GM18505 (cell line): ENCODE measurements around the gene GAS2L2.
"Not testable (repeated sequence)": the region's sequence is repeated elsewhere in the genome, so short reads cannot be mapped to it uniquely, and the experiment has no call there.

ENCODE experiments used
- ATAC-seq: cut with Tn5 transposase; IDR thresholded peaks from one replicate; pipeline ENCODE4 v1.9.1; 2021; ENCODE audit not compliant: unreplicated experiment
- POLR2A ChIP-seq: IDR thresholded peaks from 4 replicates; pipeline ENCODE4 v1.6.1; 2011; ENCODE audit warnings: borderline replicate concordance; ENCODE audit not compliant: insufficient read depth, insufficient read length; ENCODE audit errors: extremely low read depth

The GAS2L2 gene

DNA sequence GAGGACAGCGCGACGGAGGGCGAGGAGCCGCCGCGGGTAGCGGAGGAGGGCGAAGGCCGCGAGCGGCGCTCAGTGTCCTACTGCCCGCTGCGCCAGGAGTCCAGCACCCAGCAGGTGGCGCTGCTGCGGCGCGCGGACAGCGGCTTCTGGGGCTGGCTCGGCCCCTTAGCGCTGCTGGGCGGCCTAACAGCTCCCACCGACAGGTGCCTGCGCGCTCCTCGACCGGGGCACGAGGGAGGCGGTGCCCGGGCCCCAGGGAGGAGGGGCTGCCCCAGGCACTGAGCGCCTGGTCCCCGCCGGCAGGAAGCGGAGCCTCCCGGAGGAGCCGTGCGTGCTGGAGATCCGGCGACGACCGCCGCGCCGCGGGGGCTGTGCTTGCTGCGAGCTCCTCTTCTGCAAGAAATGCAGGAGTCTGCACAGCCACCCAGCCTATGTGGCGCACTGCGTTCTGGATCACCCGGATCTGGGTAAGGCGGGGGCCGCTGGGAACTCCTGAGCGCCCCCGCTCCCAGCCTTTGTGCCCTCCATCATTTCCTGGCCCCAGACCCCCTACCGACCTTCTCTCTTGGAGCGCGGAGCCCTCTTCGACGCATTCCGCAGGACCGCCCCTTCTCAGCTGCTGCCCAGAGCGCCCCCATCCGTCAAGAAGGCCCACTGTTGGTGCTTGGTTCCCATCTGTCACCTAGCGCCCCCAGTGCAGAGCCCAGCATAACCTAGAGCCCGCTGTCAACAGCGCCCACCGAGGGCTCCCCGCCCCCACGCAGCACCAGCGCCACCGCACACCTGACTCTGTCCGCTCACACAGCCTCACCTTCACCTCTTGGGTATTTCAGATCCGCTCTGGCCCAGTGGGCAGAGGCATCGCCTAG, 11.3 kb upstream of the GAS2L2 start:
- no peak for TF ChIP-seq POLR2A

DNA sequence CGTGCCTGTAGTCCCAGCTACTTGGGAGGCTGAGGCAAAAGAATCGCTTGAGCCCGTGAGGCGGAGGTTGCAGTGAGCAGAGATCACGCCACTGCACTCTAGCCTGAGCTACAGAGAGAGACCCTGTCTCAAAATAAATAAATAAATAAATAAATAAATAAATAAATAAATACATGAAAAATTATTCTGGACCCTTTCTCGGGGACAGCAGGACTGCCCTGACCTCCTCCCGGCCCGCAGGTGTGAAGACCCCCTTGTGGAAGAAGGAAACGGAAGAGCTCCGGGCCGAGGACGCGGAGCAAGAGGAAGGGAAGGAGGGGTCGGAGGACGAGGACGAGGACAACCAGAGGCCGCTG, 10.7 kb upstream of the GAS2L2 start:
- no peak for TF ChIP-seq POLR2A
- ATAC-seq, result no peak

More for the DNA sequence above, 11.3 kb upstream of the GAS2L2 start:
- peak; percentile 84 for ATAC-seq

GRCh38 chr17:35761601-35762000, 8.6 kb upstream of the GAS2L2 start:
- ATAC-seq, result no peak
- no peak for TF ChIP-seq POLR2A

DNA sequence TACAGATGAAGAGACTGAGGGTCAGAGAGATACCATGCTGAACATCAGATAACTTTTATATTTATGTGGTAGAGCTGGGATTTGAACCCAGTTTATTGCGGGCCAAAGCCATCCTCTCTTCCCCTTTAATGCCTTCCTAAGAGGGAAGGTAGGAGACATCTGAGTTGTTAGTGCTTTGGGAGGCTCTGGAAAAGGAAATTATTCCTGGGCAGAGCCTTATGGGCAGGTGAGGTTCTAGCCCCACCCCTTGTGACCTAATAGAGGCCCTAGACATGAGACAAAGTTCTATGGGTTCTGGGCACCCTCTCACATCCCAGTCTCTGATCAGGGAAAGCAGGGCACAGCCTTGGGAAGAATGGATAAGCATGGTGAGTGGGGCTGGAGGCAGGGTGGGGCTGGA, 7.5 kb upstream of the GAS2L2 start, which contains the start of gene C17orf50:
Gene C17orf50, plus strand, starts transcription at position 301 of the 400 bp plus-strand sequence. Its CDS starts 55 bp downstream, at position 356.
- no peak for TF ChIP-seq POLR2A
- no peak for ATAC-seq

DNA sequence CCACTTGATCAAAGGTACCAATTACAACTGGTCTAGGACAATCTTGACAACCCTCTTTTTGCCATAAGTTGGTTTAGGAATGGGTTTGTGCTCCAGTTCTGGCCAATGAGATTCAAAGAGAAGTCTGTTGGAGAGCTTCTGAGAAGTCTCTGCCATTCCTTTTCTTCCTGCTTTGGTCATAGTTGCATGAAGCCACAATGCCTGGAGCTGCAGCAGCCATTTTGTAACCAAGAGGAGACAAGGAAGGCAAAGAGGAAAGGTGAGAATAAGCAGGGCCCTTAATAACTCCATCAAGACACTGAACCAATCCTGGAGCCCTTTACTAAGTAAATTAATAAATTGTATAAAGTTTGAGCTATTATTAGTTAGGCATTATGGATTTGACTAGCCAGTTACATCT, 4.2 kb upstream of the GAS2L2 start:
- TF ChIP-seq POLR2A, result no peak
- ATAC-seq, result no peak

- ATAC-seq, result no peak
- TF ChIP-seq POLR2A, result no peak
These were observed 568 bp downstream of the GAS2L2 start for GRCh38 chr17:35752471-35752870.

DNA sequence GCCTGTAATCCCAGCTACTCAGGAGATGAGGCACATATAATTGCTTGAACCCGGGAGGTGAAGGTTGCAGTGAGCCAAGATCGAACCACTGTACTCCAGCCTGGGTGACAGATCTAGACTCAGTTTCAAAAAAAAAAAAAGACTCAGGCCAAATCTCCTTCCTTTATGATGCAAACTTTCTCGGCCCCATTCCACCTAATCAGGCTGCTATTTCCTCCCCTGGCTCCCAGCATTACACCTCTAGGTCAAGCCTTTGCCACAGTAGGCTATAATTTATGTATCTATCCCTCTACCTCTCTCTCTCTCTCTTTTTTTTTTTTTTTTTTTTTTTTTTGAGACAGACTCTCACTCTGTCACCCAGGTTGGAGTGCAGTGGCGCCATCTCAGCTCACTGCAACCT, 1.5 kb downstream of the GAS2L2 start:
- not testable (repeated sequence) for ATAC-seq

GRCh38 chr17:35750526-35751395, 2.3 kb downstream of the GAS2L2 start:
- TF ChIP-seq POLR2A, result no peak
- no peak for ATAC-seq

GRCh38 chr17:35749560-35750412, 3.3 kb downstream of the GAS2L2 start:
- ATAC-seq, result no peak
- TF ChIP-seq POLR2A, result no peak

GRCh38 chr17:35748979-35749378, 4.1 kb downstream of the GAS2L2 start:
- no peak for TF ChIP-seq POLR2A
- ATAC-seq, result no peak

GRCh38 chr17:35748341-35748841, 4.6 kb downstream of the GAS2L2 start:
- TF ChIP-seq POLR2A, result no peak
- ATAC-seq, result no peak

- no peak for ATAC-seq
- TF ChIP-seq POLR2A, result no peak
These were observed 5.5 kb downstream of the GAS2L2 start for GRCh38 chr17:35747540-35748017.
